Measurements from ENCODE around the gene RBM38.

Gene RBM38

GRCh38 chr20:57433657-57434389 is 42.6 kb downstream of the RBM38 start:
- Histone ChIP-seq H3K27me3 (replicated peaks; ENCODE audit: insufficient read depth, low read length) (no peaks in the 10 kb centered on the region), H3K4me2 (ENCODE audit: low read depth, low read length) (no peak overlapping the region), H3K4me1 (ENCODE audit: low read length) (peaks cover 33% of the 10 kb centered on the region), H3K79me2 (ENCODE audit: low read length) (no peaks in the 10 kb centered on the region), H3K9me3 (replicated peaks; ENCODE audit: insufficient read depth, low read length) (no peaks in the 10 kb centered on the region), H4K20me1 (ENCODE audit: insufficient read depth, low read length) (no peaks in the 10 kb centered on the region), H3K27ac (ENCODE audit: low read length) (peak overlapping the region; percentile 81; the same call in 1 of the 2 replicates), H3K9ac (ENCODE audit: low read length) (no peak overlapping the region), H3F3A (ENCODE audit: insufficient read depth, low read length) (0 out of 2 replicates have a peak, but pooled peaks cover 4% of the 10 kb centered on the region), H3K36me3 (replicated peaks; ENCODE audit: insufficient read depth, low read length) (no peaks in the 10 kb centered on the region), H3K4me3 (ENCODE audit: low read length) (no peak overlapping the region), H2AFZ (ENCODE audit: low read length) (peak overlapping the region; percentile 62), H3K9me2 (replicated peaks; ENCODE audit: insufficient read depth, low read length) (no peaks in the 10 kb centered on the region)
- no peak for DNase-seq
- TF ChIP-seq EZH2 (optimal IDR thresholded peaks at IDR 0.05; ENCODE audit: low read depth, low read length) (no peak), CTCF (IDR thresholded peaks at IDR 0.05; ENCODE audit: low read length) (no peak), EZH2phosphoT487 (IDR thresholded peaks at IDR 0.05; ENCODE audit: low read length) (no peak)

- 0 out of 2 replicates have a peak, but pooled peaks cover 4% of the 10 kb centered on the region for H3F3A ChIP-seq (ENCODE audit: insufficient read depth, low read length)
- H3K9me2 ChIP-seq (replicated peaks; ENCODE audit: insufficient read depth, low read length) = no peaks in the 10 kb centered on the region
- H3K4me3 ChIP-seq (ENCODE audit: low read length) = no peak overlapping the region
- H4K20me1 ChIP-seq (ENCODE audit: insufficient read depth, low read length) = no peaks in the 10 kb centered on the region
- H3K4me2 ChIP-seq (ENCODE audit: low read depth, low read length) = no peak overlapping the region
- H3K27me3 ChIP-seq (replicated peaks; ENCODE audit: insufficient read depth, low read length) = no peaks in the 10 kb centered on the region
- no peaks in the 10 kb centered on the region for H3K36me3 ChIP-seq (replicated peaks; ENCODE audit: insufficient read depth, low read length)
- H3K27ac ChIP-seq (ENCODE audit: low read length) = no peak overlapping the region
- H3K9me3 ChIP-seq (replicated peaks; ENCODE audit: insufficient read depth, low read length) = no peaks in the 10 kb centered on the region
- no peak overlapping the region for H3K9ac ChIP-seq (ENCODE audit: low read length)
- H3K79me2 ChIP-seq (ENCODE audit: low read length) = no peaks in the 10 kb centered on the region
- peaks cover 33% of the 10 kb centered on the region for H3K4me1 ChIP-seq (ENCODE audit: low read length)
- DNase-seq = no peak
- TF ChIP-seq EZH2 (optimal IDR thresholded peaks at IDR 0.05; ENCODE audit: low read depth, low read length) (no peak), CTCF (IDR thresholded peaks at IDR 0.05; ENCODE audit: low read length) (peak; percentile 26)
- H2AFZ ChIP-seq (ENCODE audit: low read length) = no peak overlapping the region
Measured at GRCh38 chr20:57434390-57434700, 43.1 kb downstream of the RBM38 start.

GRCh38 chr20:57435105-57435497 is 43.9 kb downstream of the RBM38 start:
- H2AFZ ChIP-seq (ENCODE audit: low read length) = peak overlapping the region; percentile 16; the same call in 1 of the 2 replicates
- H3K9ac ChIP-seq (ENCODE audit: low read length) = no peak overlapping the region
- no peaks in the 10 kb centered on the region for H3K79me2 ChIP-seq (ENCODE audit: low read length)
- H3F3A ChIP-seq (ENCODE audit: insufficient read depth, low read length) = 0 out of 2 replicates have a peak, but pooled peaks cover 4% of the 10 kb centered on the region
- H3K27me3 ChIP-seq (replicated peaks; ENCODE audit: insufficient read depth, low read length) = no peaks in the 10 kb centered on the region
- H3K27ac ChIP-seq (ENCODE audit: low read length) = no peak overlapping the region
- peak overlapping the region; percentile 26; the same call in 1 of the 2 replicates for H3K4me2 ChIP-seq (ENCODE audit: low read depth, low read length)
- H3K9me2 ChIP-seq (replicated peaks; ENCODE audit: insufficient read depth, low read length) = no peaks in the 10 kb centered on the region
- peaks cover 33% of the 10 kb centered on the region for H3K4me1 ChIP-seq (ENCODE audit: low read length)
- H3K9me3 ChIP-seq (replicated peaks; ENCODE audit: insufficient read depth, low read length) = no peaks in the 10 kb centered on the region
- H4K20me1 ChIP-seq (ENCODE audit: insufficient read depth, low read length) = no peaks in the 10 kb centered on the region
- H3K4me3 ChIP-seq (ENCODE audit: low read length) = no peak overlapping the region
- no peaks in the 10 kb centered on the region for H3K36me3 ChIP-seq (replicated peaks; ENCODE audit: insufficient read depth, low read length)
- TF ChIP-seq CTCF (IDR thresholded peaks at IDR 0.05; ENCODE audit: low read length) (no peak), EZH2phosphoT487 (IDR thresholded peaks at IDR 0.05; ENCODE audit: low read length) (no peak), EZH2 (optimal IDR thresholded peaks at IDR 0.05; ENCODE audit: low read depth, low read length) (no peak)
- DNase-seq = no peak
